WTC11 (cell line): ENCODE measurements around the gene GTF3C1. TPM values are rescaled to one million over a fixed set of nuclear protein-coding genes. Genes with fewer than 3 reads are reported as not detected.
"Not testable (repeated sequence)": the region's sequence is repeated elsewhere in the genome, so short reads cannot be mapped to it uniquely, and the experiment has no call there.

Experiments used
- ATAC-seq: fragments of 200-7000 bp; cut with Tn5 transposase; 2 replicates; pipeline ENCODE4 v1.10.0; 2021; ENCODE audit warnings: mild to moderate bottlenecking, moderate library complexity
- CTCF ChIA-PET: fragments of 300-600 bp; sonication (Branson Sonifier 250); formaldehyde crosslinking; loops from one replicate; lab custom pipeline; 2021; ENCODE audit warnings: antibody characterized with exemption; lab: Charles Lee
- POLR2A ChIA-PET: fragments of 350-600 bp; sonication (Branson Sonifier 250); formaldehyde crosslinking; loops from one replicate; lab custom pipeline; 2021; ENCODE audit warnings: antibody characterized with exemption; lab: Charles Lee
- DNase-seq: peaks from one replicate; pipeline ENCODE4 v3.0.0; 2021; ENCODE audit warnings: low spot score
- H3K27ac Mint-ChIP-seq: 2 replicates; pipeline ENCODE4 v1.8.0; 2021; ENCODE audit warnings: mixed read lengths
- H3K27me3 Mint-ChIP-seq: 2 replicates; pipeline ENCODE4 v1.8.0; 2021; ENCODE audit warnings: low read depth, mild to moderate bottlenecking, moderate library complexity, mixed read lengths
- H3K36me3 Mint-ChIP-seq: 2 replicates; pipeline ENCODE4 v1.8.0; 2021; ENCODE audit warnings: mixed read lengths
- H3K4me1 Mint-ChIP-seq: 2 replicates; pipeline ENCODE4 v1.8.0; 2022; ENCODE audit warnings: mixed read lengths
- H3K4me3 Mint-ChIP-seq: 2 replicates; pipeline ENCODE4 v1.8.0; 2021; ENCODE audit warnings: mild to moderate bottlenecking, moderate library complexity, mixed read lengths
- H3K9me3 Mint-ChIP-seq: 2 replicates; pipeline ENCODE4 v1.8.0; 2021; ENCODE audit warnings: mixed read lengths
- ETV6 ChIP-seq: sonication (generic); formaldehyde crosslinking; IDR thresholded peaks from 2 replicates; pipeline ENCODE4 v1.8.1; 2022; ENCODE audit warnings: mild to moderate bottlenecking, missing genetic modification reagents
- FOXJ3 ChIP-seq: sonication (generic); formaldehyde crosslinking; IDR thresholded peaks from 2 replicates; pipeline ENCODE4 v1.9.0; 2021; ENCODE audit warnings: missing genetic modification reagents, mild to moderate bottlenecking, borderline replicate concordance
- NFE2L1 ChIP-seq: sonication (generic); formaldehyde crosslinking; IDR thresholded peaks from 2 replicates; pipeline ENCODE4 v1.8.1; 2023; ENCODE audit warnings: missing genetic modification reagents
- NR3C1 ChIP-seq: sonication (generic); formaldehyde crosslinking; conservative IDR thresholded peaks from 2 replicates; pipeline ENCODE4 v1.8.1; 2023; ENCODE audit warnings: low read depth, mild to moderate bottlenecking, missing genetic modification reagents
- TEAD4 ChIP-seq: sonication (generic); formaldehyde crosslinking; IDR thresholded peaks from 2 replicates; pipeline ENCODE4 v1.8.0; 2022; ENCODE audit warnings: mild to moderate bottlenecking, missing genetic modification reagents
- ZNF232 ChIP-seq: sonication (generic); formaldehyde crosslinking; IDR thresholded peaks from 2 replicates; pipeline ENCODE4 v1.8.0; 2022; ENCODE audit warnings: mild to moderate bottlenecking, missing genetic modification reagents
- ZNF416 ChIP-seq: fragments of 250-450 bp; sonication (Bioruptor Pico); IDR thresholded peaks from 2 replicates; pipeline ENCODE4 v1.9.0; 2021; ENCODE audit warnings: mild to moderate bottlenecking, inconsistent platforms
- ZNF423 ChIP-seq: fragments of 250-450 bp; sonication (Bioruptor Pico); IDR thresholded peaks from 2 replicates; pipeline ENCODE4 v2.1.2; 2022; ENCODE audit warnings: mild to moderate bottlenecking, moderate library complexity
- total RNA-seq: library from RNA; stranded (reverse); gene quantifications from 3 replicates; pipeline ENCODE4 v1.2.3, GENCODE V29; 2021
- TF ChIP-seq, protein P1 (sequence below): sonication (generic); formaldehyde crosslinking; conservative IDR thresholded peaks from 2 replicates; pipeline ENCODE4 v1.8.1; 2023; ENCODE audit warnings: mild to moderate bottlenecking, low read depth, missing genetic modification reagents, moderate library complexity
- TF ChIP-seq, protein P2 (sequence below): fragments of 250-450 bp; sonication (Bioruptor Pico); IDR thresholded peaks from 2 replicates; pipeline ENCODE4 v1.8.0; 2021; ENCODE audit warnings: mild to moderate bottlenecking
- TF ChIP-seq, protein P3 (sequence below): sonication (generic); formaldehyde crosslinking; IDR thresholded peaks from 2 replicates; pipeline ENCODE4 v1.8.1; 2022; ENCODE audit warnings: mild to moderate bottlenecking, missing genetic modification reagents, moderate library complexity, borderline replicate concordance
- TF ChIP-seq, protein P4 (sequence below): sonication (generic); formaldehyde crosslinking; IDR thresholded peaks from 2 replicates; pipeline ENCODE4 v1.8.0; 2022; ENCODE audit warnings: mild to moderate bottlenecking, missing genetic modification reagents
- TF ChIP-seq, protein P5 (sequence below): fragments of 250-450 bp; sonication (Bioruptor Pico); IDR thresholded peaks from 2 replicates; pipeline ENCODE4 v1.9.0; 2021; ENCODE audit warnings: mild to moderate bottlenecking
- TF ChIP-seq, protein P6 (sequence below): sonication (generic); formaldehyde crosslinking; IDR thresholded peaks from 2 replicates; pipeline ENCODE4 v1.8.1; 2023; ENCODE audit warnings: mild to moderate bottlenecking, missing genetic modification reagents, moderate library complexity

The GTF3C1 gene
- total RNA-seq, 1 experiment from 2014 or later: 146 TPM

DNA sequence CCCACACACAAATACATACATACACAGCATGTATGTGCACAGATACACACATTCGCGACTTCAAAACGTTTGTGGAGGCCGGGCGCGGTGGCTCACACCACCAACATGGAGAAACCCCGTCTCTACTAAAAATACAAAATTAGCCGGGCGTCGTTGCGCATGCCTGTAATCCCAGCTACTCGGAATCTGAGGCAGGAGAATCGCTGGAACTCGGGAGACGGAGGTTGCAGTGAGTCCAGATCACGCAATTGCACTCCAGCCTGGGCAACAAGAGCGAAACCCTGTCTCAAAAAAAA, 92.2 kb downstream of the GTF3C1 start:
- CTCF ChIA-PET, H3K36me3 Mint-ChIP-seq, H3K27ac Mint-ChIP-seq, H3K9me3 Mint-ChIP-seq, H3K4me1 Mint-ChIP-seq, H3K27me3 Mint-ChIP-seq, POLR2A ChIA-PET, DNase-seq, H3K4me3 Mint-ChIP-seq, ATAC-seq: not testable (repeated sequence)

DNA sequence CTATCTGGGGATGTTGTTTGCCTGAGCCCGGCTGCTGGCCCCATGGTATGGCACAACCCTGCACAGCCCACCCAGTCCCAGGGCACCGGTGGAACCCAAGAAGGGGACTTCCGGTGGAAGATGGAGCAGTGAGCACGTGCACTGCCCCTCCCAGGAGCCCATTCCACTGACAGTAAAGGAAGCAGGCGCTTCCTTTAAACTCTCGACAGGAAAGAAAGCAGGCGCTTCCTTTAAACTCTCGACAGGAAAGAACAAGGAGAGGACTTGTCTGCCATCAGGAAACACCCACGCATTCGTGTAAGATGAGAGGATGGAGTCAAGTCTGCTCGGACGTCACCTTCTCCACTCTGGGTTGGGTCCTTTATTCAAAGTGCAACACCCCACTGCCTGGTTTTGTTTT, 94.0 kb downstream of the GTF3C1 start:
- H3K27ac Mint-ChIP-seq: no peak overlapping the region
- H3K4me3 Mint-ChIP-seq: no peak overlapping the region
- ATAC-seq: no peak
- 0 out of 2 replicates have a peak, but pooled peaks cover 5% of the 10 kb centered on the region for H3K36me3 Mint-ChIP-seq
- no peak for TF ChIP-seq ZNF416 (CRISPR knock-in tag)
- no peak for TF ChIP-seq NFE2L1 (CRISPR knock-in tag)
- no peak for TF ChIP-seq FOXJ3 (CRISPR knock-in tag)
- TF ChIP-seq, protein P1, sequence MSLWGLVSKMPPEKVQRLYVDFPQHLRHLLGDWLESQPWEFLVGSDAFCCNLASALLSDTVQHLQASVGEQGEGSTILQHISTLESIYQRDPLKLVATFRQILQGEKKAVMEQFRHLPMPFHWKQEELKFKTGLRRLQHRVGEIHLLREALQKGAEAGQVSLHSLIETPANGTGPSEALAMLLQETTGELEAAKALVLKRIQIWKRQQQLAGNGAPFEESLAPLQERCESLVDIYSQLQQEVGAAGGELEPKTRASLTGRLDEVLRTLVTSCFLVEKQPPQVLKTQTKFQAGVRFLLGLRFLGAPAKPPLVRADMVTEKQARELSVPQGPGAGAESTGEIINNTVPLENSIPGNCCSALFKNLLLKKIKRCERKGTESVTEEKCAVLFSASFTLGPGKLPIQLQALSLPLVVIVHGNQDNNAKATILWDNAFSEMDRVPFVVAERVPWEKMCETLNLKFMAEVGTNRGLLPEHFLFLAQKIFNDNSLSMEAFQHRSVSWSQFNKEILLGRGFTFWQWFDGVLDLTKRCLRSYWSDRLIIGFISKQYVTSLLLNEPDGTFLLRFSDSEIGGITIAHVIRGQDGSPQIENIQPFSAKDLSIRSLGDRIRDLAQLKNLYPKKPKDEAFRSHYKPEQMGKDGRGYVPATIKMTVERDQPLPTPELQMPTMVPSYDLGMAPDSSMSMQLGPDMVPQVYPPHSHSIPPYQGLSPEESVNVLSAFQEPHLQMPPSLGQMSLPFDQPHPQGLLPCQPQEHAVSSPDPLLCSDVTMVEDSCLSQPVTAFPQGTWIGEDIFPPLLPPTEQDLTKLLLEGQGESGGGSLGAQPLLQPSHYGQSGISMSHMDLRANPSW (CRISPR knock-in tag): no peak
- no peak for TF ChIP-seq ETV6 (CRISPR knock-in tag)
- TF ChIP-seq, protein P2, sequence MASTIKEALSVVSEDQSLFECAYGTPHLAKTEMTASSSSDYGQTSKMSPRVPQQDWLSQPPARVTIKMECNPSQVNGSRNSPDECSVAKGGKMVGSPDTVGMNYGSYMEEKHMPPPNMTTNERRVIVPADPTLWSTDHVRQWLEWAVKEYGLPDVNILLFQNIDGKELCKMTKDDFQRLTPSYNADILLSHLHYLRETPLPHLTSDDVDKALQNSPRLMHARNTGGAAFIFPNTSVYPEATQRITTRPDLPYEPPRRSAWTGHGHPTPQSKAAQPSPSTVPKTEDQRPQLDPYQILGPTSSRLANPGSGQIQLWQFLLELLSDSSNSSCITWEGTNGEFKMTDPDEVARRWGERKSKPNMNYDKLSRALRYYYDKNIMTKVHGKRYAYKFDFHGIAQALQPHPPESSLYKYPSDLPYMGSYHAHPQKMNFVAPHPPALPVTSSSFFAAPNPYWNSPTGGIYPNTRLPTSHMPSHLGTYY (CRISPR knock-in tag): no peak
- TF ChIP-seq ZNF423 (CRISPR knock-in tag): no peak
- no peak for TF ChIP-seq NR3C1
- POLR2A ChIA-PET: no interaction called here
- no peaks in the 10 kb centered on the region; the same call in 1 of the 2 replicates for H3K4me1 Mint-ChIP-seq
- no peaks in the 10 kb centered on the region; the same call in 1 of the 2 replicates for H3K27me3 Mint-ChIP-seq
- H3K9me3 Mint-ChIP-seq: peaks cover 6% of the 10 kb centered on the region
- no peak for DNase-seq
- CTCF ChIA-PET: interaction anchor here (0.6 to 1.1 kb wide), 4 partner anchors 10 to 274 kb away, joined by 3 to 5 read pairs (median 4); no protein-coding TSS in a partner anchor

DNA sequence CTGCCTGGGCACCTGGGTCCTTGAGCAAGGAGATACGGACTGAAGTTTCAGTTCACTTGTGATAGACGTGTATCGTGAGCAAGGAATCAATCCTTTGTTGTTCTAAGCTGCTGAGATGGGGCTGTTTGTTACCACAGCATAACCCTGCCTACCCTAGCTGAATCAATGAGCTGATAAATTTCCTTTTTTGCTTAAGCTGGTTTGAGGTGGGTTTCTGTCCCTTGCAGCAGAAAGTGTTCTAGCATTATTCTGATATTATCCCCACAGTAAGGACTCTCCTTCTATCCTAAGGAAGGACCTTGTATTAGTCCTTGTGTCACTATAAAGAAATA, 96.3 kb downstream of the GTF3C1 start:
- Mint-ChIP-seq H3K36me3 (no peaks in the 10 kb centered on the region), H3K27me3 (no peaks in the 10 kb centered on the region; the same call in 1 of the 2 replicates), H3K4me1 (no peaks in the 10 kb centered on the region; the same call in 1 of the 2 replicates), H3K27ac (no peak overlapping the region), H3K9me3 (peaks cover 6% of the 10 kb centered on the region), H3K4me3 (no peak overlapping the region)
- POLR2A ChIA-PET: no interaction called here
- ATAC-seq (no peak), DNase-seq (no peak)
- CTCF ChIA-PET: interaction anchor here (2.4 kb wide), 1 partner anchor 274 kb away, joined by 13 read pairs; no protein-coding TSS in a partner anchor
- no peak for TF ChIP-seq TEAD4 (CRISPR knock-in tag)
- TF ChIP-seq, protein P3, sequence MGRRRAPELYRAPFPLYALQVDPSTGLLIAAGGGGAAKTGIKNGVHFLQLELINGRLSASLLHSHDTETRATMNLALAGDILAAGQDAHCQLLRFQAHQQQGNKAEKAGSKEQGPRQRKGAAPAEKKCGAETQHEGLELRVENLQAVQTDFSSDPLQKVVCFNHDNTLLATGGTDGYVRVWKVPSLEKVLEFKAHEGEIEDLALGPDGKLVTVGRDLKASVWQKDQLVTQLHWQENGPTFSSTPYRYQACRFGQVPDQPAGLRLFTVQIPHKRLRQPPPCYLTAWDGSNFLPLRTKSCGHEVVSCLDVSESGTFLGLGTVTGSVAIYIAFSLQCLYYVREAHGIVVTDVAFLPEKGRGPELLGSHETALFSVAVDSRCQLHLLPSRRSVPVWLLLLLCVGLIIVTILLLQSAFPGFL (CRISPR knock-in tag): no peak
- TF ChIP-seq, protein P4, sequence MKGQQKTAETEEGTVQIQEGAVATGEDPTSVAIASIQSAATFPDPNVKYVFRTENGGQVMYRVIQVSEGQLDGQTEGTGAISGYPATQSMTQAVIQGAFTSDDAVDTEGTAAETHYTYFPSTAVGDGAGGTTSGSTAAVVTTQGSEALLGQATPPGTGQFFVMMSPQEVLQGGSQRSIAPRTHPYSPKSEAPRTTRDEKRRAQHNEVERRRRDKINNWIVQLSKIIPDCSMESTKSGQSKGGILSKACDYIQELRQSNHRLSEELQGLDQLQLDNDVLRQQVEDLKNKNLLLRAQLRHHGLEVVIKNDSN: no peak
- TF ChIP-seq NR3C1: no peak
- TF ChIP-seq ZNF232: no peak
- TF ChIP-seq ZNF416 (CRISPR knock-in tag): no peak
- TF ChIP-seq, protein P5, sequence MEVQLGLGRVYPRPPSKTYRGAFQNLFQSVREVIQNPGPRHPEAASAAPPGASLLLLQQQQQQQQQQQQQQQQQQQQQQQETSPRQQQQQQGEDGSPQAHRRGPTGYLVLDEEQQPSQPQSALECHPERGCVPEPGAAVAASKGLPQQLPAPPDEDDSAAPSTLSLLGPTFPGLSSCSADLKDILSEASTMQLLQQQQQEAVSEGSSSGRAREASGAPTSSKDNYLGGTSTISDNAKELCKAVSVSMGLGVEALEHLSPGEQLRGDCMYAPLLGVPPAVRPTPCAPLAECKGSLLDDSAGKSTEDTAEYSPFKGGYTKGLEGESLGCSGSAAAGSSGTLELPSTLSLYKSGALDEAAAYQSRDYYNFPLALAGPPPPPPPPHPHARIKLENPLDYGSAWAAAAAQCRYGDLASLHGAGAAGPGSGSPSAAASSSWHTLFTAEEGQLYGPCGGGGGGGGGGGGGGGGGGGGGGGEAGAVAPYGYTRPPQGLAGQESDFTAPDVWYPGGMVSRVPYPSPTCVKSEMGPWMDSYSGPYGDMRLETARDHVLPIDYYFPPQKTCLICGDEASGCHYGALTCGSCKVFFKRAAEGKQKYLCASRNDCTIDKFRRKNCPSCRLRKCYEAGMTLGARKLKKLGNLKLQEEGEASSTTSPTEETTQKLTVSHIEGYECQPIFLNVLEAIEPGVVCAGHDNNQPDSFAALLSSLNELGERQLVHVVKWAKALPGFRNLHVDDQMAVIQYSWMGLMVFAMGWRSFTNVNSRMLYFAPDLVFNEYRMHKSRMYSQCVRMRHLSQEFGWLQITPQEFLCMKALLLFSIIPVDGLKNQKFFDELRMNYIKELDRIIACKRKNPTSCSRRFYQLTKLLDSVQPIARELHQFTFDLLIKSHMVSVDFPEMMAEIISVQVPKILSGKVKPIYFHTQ: no peak
- TF ChIP-seq, protein P6, sequence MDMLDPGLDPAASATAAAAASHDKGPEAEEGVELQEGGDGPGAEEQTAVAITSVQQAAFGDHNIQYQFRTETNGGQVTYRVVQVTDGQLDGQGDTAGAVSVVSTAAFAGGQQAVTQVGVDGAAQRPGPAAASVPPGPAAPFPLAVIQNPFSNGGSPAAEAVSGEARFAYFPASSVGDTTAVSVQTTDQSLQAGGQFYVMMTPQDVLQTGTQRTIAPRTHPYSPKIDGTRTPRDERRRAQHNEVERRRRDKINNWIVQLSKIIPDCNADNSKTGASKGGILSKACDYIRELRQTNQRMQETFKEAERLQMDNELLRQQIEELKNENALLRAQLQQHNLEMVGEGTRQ (CRISPR knock-in tag): no peak
- TF ChIP-seq, all 79 proteins: peak for 0
